Tongue (tissue), 2 donors: ENCODE measurements around the gene NLGN1. TPM values are rescaled to one million over a fixed set of nuclear protein-coding genes. Genes with fewer than 3 reads are reported as not detected.

Source experiments
- DNase-seq: peaks from one replicate; pipeline ENCODE4 v3.0.0-alpha.2; 2015
- total RNA-seq: library from RNA; depleted of rRNA; stranded (reverse); fragments of >200 nt; gene quantifications from one replicate; pipeline ENCODE4 v1.2.3, GENCODE V29; 2014

Gene NLGN1
- total RNA-seq, 1 donor from 2014 or later, result 12.6 TPM

- peak; percentile 25 for DNase-seq
These were observed 595.8 kb downstream of the NLGN1 start for GRCh38 chr3:173993299-173993698.

- DNase-seq, result no peak
These were observed 603.1 kb downstream of the NLGN1 start for GRCh38 chr3:174000675-174001074.

- no peak for DNase-seq
These were observed 605.0 kb downstream of the NLGN1 start for GRCh38 chr3:174002543-174002942.

DNA sequence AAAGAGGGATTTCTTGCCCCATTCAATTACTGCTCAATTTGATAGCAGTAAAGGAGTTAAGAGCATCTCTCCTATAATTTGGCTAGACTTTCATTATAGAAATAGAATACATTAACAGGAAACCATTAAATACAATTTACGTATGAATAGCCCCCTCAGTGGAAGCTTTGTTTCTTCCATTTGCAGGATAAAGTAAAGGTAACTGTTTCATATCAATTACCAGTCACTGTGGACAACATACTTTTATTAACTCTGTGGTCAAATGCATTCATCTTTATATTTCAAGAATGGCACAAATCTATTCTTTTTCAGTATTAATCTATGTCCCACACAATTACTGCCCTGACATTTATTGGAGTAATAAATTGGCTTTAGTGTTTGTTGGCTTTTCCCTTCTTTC is 613.4 kb downstream of the NLGN1 start:
- DNase-seq, result no peak

GRCh38 chr3:174016186-174016585 is 618.6 kb downstream of the NLGN1 start:
- DNase-seq, result no peak

GRCh38 chr3:174020156-174020555 is 622.6 kb downstream of the NLGN1 start:
- no peak for DNase-seq

DNA sequence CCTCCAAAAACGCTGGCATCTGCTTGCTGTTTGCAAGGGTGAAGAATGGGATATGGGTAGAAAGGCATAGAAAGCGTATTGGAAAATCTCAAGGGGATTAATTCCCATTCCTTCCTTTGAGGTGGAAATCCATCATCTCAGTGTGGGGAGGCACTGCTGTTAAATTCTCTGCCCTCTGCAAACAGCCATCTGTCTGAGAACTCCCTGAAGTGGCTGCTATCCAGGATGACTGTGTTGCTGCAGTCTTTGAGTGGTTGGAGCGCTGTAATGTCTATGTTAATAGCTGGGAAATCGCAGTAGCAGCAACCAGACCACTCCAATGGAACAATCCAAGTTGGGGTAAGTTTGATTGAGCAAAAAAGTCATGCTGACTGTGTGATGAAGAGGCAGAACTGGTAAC is 625.9 kb downstream of the NLGN1 start:
- DNase-seq, result peak; percentile 2

- DNase-seq, result no peak
These were observed 631.1 kb downstream of the NLGN1 start for GRCh38 chr3:174028673-174029072.

- peak; percentile 12 for DNase-seq
These were observed 637.9 kb downstream of the NLGN1 start for GRCh38 chr3:174035328-174035886.

DNA sequence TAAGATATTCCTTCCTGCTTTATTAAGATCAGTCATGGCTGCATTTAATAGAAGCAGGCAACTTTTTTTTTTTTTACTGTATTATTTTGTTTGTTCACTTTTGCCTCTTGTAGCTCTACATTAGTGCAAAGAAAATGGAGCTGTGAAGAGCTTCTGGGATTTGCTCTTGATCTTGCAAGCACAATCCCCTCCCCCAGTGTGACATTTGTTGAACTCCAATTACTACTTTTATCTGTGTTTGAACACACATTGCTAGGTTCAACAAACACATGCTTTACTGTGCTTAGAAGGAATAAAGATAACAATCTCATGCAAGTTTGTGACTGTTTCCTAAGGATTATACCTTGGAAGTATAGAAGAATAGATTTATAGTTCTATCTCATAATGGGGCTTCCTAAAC is 648.8 kb downstream of the NLGN1 start:
- no peak for DNase-seq

- DNase-seq, result no peak
These were observed 651.9 kb downstream of the NLGN1 start for GRCh38 chr3:174049472-174049871.

DNA sequence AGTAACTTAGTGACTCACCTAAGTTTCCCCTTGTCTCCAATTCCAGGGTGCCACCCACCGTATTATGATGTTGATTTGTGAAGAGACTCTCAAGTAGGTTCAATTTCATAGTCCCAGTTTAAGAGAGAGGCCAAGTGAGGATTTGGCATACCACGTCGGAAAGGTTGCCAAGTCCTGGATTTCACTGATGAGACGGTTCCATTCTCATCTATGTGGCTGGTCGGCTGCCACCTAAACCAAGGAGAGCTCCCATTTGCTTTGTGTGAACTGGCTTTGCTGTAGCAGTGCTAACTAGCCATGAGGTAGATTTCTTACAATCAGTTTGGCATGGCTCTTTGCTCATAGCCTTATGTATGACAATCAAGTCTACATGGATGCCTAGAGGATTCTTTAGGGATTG is 653.6 kb downstream of the NLGN1 start:
- DNase-seq, result no peak

GRCh38 chr3:174058804-174059203 is 661.3 kb downstream of the NLGN1 start:
- no peak for DNase-seq

- DNase-seq, result no peak
These were observed 662.9 kb downstream of the NLGN1 start for GRCh38 chr3:174060431-174060830.

DNA sequence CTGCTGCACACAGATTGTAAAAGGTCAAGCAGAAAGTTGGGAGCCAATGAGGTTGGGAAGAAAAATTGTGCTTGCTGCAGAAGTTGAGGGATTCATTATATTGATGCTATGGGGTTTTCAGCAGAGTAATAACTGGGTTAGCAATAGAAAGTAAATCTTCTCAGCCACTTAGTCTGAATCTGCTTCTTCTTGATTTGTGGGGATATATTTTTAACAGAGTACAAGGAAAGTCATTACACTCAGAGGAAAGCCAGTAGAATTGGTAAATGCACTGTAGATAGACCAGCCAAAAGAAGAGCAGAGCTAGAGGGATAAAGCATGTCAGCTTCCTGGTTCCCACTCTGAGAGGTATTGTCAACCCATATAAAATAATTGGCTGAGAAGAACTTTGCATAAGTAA is 663.6 kb downstream of the NLGN1 start:
- DNase-seq, result no peak

- DNase-seq, result no peak
These were observed 664.2 kb downstream of the NLGN1 start for GRCh38 chr3:174061731-174062130.

DNA sequence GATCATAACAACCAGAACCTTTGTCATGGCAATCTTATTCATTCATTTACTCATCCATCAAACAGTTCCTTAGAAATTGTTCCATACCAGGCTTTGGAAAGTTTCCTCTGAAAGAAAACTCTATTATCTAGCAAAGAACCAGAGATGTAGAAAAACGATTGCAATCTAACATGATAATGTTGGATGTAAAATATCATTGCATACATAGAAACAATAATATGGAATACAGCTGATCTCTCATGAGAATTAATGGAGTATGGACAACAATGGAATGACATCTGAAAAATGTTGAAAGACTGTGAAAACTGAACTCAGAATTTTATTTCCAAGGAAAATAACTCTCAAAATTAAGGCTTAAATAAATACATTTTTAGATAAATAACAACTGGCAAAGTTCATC is 665.4 kb downstream of the NLGN1 start:
- no peak for DNase-seq

DNA sequence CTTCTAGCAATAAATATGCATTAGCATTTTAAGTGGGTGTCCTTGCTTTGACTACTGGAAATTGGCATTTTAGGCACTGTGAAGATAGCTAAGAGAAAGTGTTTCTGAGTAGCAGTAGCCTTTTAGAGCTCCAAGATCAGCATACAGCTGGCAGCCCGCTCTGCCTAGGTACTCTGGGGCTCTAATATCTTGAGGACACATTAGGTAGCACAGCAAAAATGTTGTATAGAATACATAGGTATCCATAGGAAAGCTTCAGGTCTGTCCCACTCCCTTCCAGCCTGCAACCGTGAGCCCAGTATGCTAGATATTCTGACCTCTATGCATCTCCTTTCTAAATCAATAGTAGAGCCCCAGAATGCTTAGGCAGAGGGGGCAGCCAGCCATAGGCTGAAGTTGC is 670.5 kb downstream of the NLGN1 start:
- no peak for DNase-seq

DNA sequence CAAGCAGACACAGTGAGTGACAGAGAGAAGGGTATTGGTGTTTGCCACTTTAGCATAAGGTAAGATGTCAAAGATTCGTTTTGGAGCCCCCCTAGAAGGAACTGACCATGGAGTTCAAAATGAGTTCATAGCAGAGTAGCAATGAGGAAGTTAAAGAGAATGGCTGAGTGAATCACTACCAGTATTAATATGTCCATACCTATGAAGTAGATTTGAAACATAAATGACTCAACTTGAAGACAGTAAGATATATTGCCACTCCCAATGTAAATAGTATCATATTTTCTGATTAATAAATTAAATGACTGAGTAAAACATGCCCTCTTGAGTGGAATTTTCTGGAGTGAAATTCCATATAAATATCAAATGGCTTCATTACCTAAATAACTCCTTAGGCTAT is 675.1 kb downstream of the NLGN1 start:
- DNase-seq, result no peak

DNA sequence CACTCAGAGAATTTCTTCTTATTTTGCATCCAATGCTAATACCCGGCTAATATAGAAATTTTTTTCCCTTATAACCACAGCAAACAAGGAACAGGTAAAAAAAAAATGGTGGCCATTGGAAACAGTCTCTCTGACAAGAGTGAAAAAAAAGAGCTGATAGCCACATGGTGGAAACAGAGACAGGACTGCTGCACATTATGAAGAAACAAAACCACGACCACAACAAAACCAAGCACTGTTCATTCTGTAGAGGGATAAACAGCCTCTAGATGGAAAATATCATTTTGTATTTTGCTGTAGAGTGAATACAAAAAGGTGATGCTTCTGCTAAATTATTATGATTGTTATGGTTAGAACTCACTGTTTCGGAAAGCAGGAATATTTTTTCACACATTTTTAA is 686.2 kb downstream of the NLGN1 start:
- DNase-seq, result no peak

DNA sequence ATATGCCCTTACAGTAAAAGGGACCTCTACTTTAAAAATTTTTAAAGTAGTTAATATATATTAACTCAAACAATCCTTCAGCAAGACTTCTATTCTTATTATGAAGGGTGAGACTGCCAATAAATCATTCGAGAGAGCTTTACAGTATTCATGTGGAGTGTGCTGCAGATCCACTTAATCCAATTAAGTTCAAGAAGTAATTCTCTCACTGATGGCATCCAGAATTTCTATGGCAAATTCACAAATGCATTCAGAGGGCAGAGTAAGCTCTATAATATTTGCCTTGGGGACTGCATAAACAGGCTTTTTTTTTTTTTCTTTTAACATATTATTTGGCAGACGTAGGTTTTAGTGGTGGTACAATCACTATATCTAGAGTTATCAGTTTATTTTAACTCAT is 692.0 kb downstream of the NLGN1 start:
- DNase-seq, result no peak

- no peak for DNase-seq
These were observed 697.1 kb downstream of the NLGN1 start for GRCh38 chr3:174094669-174095068.

DNA sequence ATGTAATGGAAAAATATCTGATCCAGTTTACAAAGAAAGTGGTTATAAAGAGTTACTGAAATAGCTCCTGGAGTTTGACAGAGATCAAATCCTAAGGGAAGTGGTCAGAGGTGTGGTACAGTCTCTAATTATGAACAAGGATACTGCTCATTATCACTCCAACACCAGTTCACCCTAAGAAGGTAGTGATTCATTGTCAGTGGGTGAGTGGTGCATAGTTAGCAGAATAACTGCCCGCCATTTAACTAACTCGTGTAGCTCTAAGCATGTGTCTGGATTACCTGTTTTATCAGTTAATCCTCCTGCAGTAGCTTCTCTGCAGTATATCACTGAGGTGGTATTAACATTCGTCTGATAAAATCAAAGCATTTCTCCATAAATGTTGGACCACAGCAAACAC is 700.1 kb downstream of the NLGN1 start:
- no peak for DNase-seq

- DNase-seq, result no peak
These were observed 701.2 kb downstream of the NLGN1 start for GRCh38 chr3:174098746-174099145.

DNA sequence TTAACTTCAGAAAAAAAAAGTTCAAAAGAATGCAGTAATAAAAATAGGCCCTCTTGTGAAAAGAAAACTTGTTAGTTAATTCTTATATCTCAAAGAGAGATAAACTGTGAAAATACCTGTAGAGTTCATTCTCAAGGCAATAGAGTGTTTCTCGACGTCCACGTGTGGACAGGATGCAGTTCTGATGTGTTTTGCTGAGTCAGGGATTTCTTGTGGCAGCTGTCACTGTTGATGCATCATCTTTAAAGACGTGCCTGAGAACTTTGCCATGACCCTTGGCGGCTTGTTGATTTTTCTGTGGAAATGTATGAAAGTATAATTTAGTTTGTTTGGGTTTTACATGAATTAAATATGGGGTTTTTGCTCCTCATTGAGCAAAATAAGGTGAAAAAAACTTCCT is 702.2 kb downstream of the NLGN1 start:
- no peak for DNase-seq
